Liver (tissue), 9 donors: ENCODE results near the gene ZDHHC14. TPM values are rescaled to one million over a fixed set of nuclear protein-coding genes. Genes with fewer than 3 reads are reported as not detected.

ENCODE experiments used
- DNase-seq: peaks from one replicate; pipeline ENCODE4 v3.0.0-alpha.2; 2017; ENCODE audit warnings: low spot score
- H3K27ac ChIP-seq, 2 donors: one replicate each; pipeline ENCODE4 v1.7.0; 2013; ENCODE audit warnings: inconsistent platforms in 2 of 2, low read length in 2 of 2, control low read depth in 1 of 2, low read depth in 1 of 2, mild to moderate bottlenecking in 1 of 2
- H3K27me3 ChIP-seq, 4 donors: one replicate each; pipeline versions ENCODE4 v1.6.1 to v1.7.0; 2013; ENCODE audit warnings: low read length in 3 of 4, inconsistent platforms in 1 of 4, mild to moderate bottlenecking in 1 of 4, moderate library complexity in 1 of 4; ENCODE audit not compliant: control insufficient read depth in 4 of 4, insufficient read depth in 4 of 4
- H3K36me3 ChIP-seq, 4 donors: one replicate each; pipeline versions ENCODE4 v1.6.1 to v1.7.0; 2013; ENCODE audit warnings: low read length in 3 of 4, mild to moderate bottlenecking in 3 of 4, low read depth in 1 of 4, moderate library complexity in 1 of 4; ENCODE audit not compliant: control insufficient read depth in 4 of 4, insufficient read depth in 3 of 4
- H3K4me1 ChIP-seq, 4 donors: one replicate each; pipeline versions ENCODE4 v1.6.1 to v1.7.0; 2013; ENCODE audit warnings: low read length in 3 of 4, mild to moderate bottlenecking in 3 of 4, moderate library complexity in 1 of 4; ENCODE audit not compliant: control insufficient read depth in 4 of 4, insufficient read depth in 4 of 4
- H3K4me3 ChIP-seq, 3 donors: one replicate each; pipeline versions ENCODE4 v1.6.1 to v1.7.0; 2013; ENCODE audit warnings: low read length in 3 of 3, control low read depth in 1 of 3, low read depth in 1 of 3, mild to moderate bottlenecking in 1 of 3
- H3K9ac ChIP-seq, 2 donors: one replicate each; pipeline ENCODE4 v1.7.0; 2013; ENCODE audit warnings: low read length in 2 of 2, mild to moderate bottlenecking in 2 of 2, moderate library complexity in 2 of 2, control low read depth in 1 of 2, low read depth in 1 of 2
- H3K9me3 ChIP-seq, 4 donors: one replicate each; pipeline versions ENCODE4 v1.6.1 to v1.7.0; 2013; ENCODE audit warnings: low read length in 3 of 4; ENCODE audit not compliant: control insufficient read depth in 4 of 4
- EGR1 ChIP-seq, 2 donors: IDR thresholded peaks; 2 replicates each; pipeline ENCODE4 v1.6.1; 2016 to 2018; ENCODE audit warnings: antibody characterized with exemption in 2 of 2, low read depth in 2 of 2
- FOXA1 ChIP-seq: IDR thresholded peaks from 2 replicates; pipeline ENCODE4 v1.6.1; 2016; ENCODE audit warnings: antibody characterized with exemption
- FOXA2 ChIP-seq: IDR thresholded peaks from 2 replicates; pipeline ENCODE4 v1.6.1; 2016; ENCODE audit warnings: antibody characterized with exemption
- GABPA ChIP-seq, 2 donors: IDR thresholded peaks in 1 of 2; conservative IDR thresholded peaks in 1 of 2; 2 replicates each; pipeline ENCODE4 v1.6.1; 2016; ENCODE audit warnings: antibody characterized with exemption in 2 of 2, mild to moderate bottlenecking in 1 of 2, moderate library complexity in 1 of 2
- HNF4A ChIP-seq, 2 donors: conservative IDR thresholded peaks; 2 replicates each; pipeline ENCODE4 v1.6.1; 2016; ENCODE audit warnings: antibody characterized with exemption in 2 of 2, mild to moderate bottlenecking in 2 of 2
- HNF4G ChIP-seq: IDR thresholded peaks from 2 replicates; pipeline ENCODE4 v1.6.1; 2016; ENCODE audit warnings: antibody characterized with exemption
- JUND ChIP-seq, 2 donors: IDR thresholded peaks; 2 replicates each; pipeline ENCODE4 v1.6.1; 2016; ENCODE audit warnings: antibody characterized with exemption in 2 of 2
- NR2F2 ChIP-seq: IDR thresholded peaks from 2 replicates; pipeline ENCODE4 v1.6.1; 2016; ENCODE audit warnings: antibody characterized with exemption
- RAD21 ChIP-seq, 2 donors: IDR thresholded peaks; 2 replicates each; pipeline ENCODE4 v1.6.1; 2016; ENCODE audit warnings: antibody characterized with exemption in 2 of 2, mild to moderate bottlenecking in 2 of 2
- RXRA ChIP-seq, 2 donors: IDR thresholded peaks; 2 replicates each; pipeline ENCODE4 v1.6.1; 2017 to 2018; ENCODE audit warnings: antibody characterized with exemption in 2 of 2, mild to moderate bottlenecking in 1 of 2
- SP1 ChIP-seq: IDR thresholded peaks from 2 replicates; pipeline ENCODE4 v1.6.1; 2018; ENCODE audit warnings: antibody characterized with exemption, mild to moderate bottlenecking
- TAF1 ChIP-seq: conservative IDR thresholded peaks from 2 replicates; pipeline ENCODE4 v1.6.1; 2016; ENCODE audit warnings: antibody characterized with exemption, mild to moderate bottlenecking
- YY1 ChIP-seq: IDR thresholded peaks from 2 replicates; pipeline ENCODE4 v1.6.1; 2016; ENCODE audit warnings: antibody characterized with exemption, mild to moderate bottlenecking
- WGBS: extraction: QIAGEN DNeasy Blood & Tissue Kit; methylation state at CpG from one replicate; pipeline ENCODE4 v1.1.7; 2013; 5-methylcytosine and 5-hydroxymethylcytosine counted together
- polyA plus RNA-seq, 2 donors: library from polyadenylated mRNA; stranded (reverse) in 1 of 2; unstranded in 1 of 2; fragments of 200-250 nt in 1 of 2; fragments of >200 nt in 1 of 2; fragmentation: Nextera tagmentation in 1 of 2; extraction: Ambion mirVana in 1 of 2; gene quantifications; one replicate each; pipeline versions ENCODE4 v1.2.1 to v1.2.3, GENCODE V29; 2013 to 2015
- total RNA-seq, 2 donors: library from RNA; depleted of rRNA; stranded (reverse); fragments of >200 nt; gene quantifications; one replicate each; pipeline ENCODE4 v1.2.3, GENCODE V29; 2014
- TF ChIP-seq, protein P1 (sequence below): IDR thresholded peaks from 2 replicates; pipeline ENCODE4 v1.6.1; 2016; ENCODE audit warnings: antibody characterized with exemption
- TF ChIP-seq, protein P2 (sequence below): IDR thresholded peaks from 2 replicates; pipeline ENCODE4 v1.6.1; 2016; ENCODE audit warnings: antibody characterized with exemption
- TF ChIP-seq, protein P3 (sequence below): IDR thresholded peaks from 2 replicates; pipeline ENCODE4 v1.6.1; 2016; ENCODE audit warnings: antibody characterized with exemption, mild to moderate bottlenecking
- TF ChIP-seq, protein P4 (sequence below): fragments of 150-350 bp; IDR thresholded peaks from 2 replicates; pipeline ENCODE4 v1.5.1; 2017; ENCODE audit warnings: improper control_type of control experiment, low read depth, low read length; ENCODE audit not compliant: missing input control
- TF ChIP-seq, protein P5 (sequence below): IDR thresholded peaks from 2 replicates; pipeline ENCODE4 v1.6.1; 2016; ENCODE audit warnings: antibody characterized with exemption
- donor health status: healthy.
- donor health status: healthy.
- donor health status: healthy.
- donor health status: healthy.
- donor health status: healthy.

ZDHHC14 gene
- total and polyA plus RNA-seq, 4 donors: 4.4 to 11.7 (median 8.4) TPM

DNA sequence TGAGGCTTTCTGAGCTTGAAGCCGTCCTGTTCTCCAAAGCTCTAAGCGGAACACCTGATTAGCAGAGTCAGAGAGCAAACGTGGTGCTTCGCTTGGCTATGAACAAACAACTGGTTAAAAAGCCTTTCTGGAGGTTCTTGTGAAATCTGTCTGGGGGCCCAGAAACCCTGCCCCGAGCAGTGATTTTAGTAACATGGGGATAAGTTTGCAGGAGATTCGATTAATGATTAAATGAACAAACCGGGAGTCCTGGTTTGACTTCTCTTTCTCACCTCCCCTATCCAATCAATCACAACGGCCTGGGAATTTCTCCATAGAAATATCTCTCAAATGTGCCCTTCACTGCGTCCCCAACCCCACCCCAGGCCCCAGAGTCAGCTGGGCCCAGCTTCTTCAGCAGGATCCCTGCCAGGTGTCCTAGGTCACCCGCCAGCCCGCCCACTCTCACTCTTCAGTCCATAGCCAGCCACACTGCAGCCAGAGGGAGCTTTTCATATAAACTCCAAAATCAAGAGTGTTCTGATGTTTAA, 43.6 kb downstream of the ZDHHC14 start:
- Histone ChIP-seq H3K27ac (peak overlapping the region; percentile 64 to 74), H3K9ac (no peak overlapping the region), H3K9me3 (no peaks in the 10 kb centered on the region), H3K36me3 (no peaks in the 10 kb centered on the region), H3K27me3 (no peaks in the 10 kb centered on the region), H3K4me1 (peaks cover 8 to 47% (median 40%) of the 10 kb centered on the region in 4 donors), H3K4me3 (peak overlapping the region in 1 of 3 donors; percentile 22)
- TF ChIP-seq RAD21 (IDR thresholded peaks at IDR 0.05) (peak; percentile 56 to 64), JUND (IDR thresholded peaks at IDR 0.05) (peak in 1 of 2 donors; percentile 71), YY1 (peak; percentile 71), HNF4G (peak; percentile 3), NR2F2 (no peak), HNF4A (conservative IDR thresholded peaks at IDR 0.05) (peak; percentile 74 to 79), SP1 (peak; percentile 93), FOXA2 (no peak), EGR1 (IDR thresholded peaks at IDR 0.05; ENCODE audit: low read depth in 2 of 2) (peak; percentile 91 to 92), GABPA (IDR thresholded peaks at IDR 0.05 in 1 of 2, conservative IDR thresholded peaks at IDR 0.05 in 1 of 2) (peak in 1 of 2 donors; percentile 15), FOXA1 (no peak), TAF1 (peak; percentile 51), RXRA (IDR thresholded peaks at IDR 0.05) (peak; percentile 93 to 94)
- TF ChIP-seq, protein P1, sequence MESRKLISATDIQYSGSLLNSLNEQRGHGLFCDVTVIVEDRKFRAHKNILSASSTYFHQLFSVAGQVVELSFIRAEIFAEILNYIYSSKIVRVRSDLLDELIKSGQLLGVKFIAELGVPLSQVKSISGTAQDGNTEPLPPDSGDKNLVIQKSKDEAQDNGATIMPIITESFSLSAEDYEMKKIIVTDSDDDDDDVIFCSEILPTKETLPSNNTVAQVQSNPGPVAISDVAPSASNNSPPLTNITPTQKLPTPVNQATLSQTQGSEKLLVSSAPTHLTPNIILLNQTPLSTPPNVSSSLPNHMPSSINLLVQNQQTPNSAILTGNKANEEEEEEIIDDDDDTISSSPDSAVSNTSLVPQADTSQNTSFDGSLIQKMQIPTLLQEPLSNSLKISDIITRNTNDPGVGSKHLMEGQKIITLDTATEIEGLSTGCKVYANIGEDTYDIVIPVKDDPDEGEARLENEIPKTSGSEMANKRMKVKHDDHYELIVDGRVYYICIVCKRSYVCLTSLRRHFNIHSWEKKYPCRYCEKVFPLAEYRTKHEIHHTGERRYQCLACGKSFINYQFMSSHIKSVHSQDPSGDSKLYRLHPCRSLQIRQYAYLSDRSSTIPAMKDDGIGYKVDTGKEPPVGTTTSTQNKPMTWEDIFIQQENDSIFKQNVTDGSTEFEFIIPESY: peak; percentile 80
- TF ChIP-seq, protein P2, sequence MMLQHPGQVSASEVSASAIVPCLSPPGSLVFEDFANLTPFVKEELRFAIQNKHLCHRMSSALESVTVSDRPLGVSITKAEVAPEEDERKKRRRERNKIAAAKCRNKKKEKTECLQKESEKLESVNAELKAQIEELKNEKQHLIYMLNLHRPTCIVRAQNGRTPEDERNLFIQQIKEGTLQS: peak; percentile 50
- TF ChIP-seq, protein P3, sequence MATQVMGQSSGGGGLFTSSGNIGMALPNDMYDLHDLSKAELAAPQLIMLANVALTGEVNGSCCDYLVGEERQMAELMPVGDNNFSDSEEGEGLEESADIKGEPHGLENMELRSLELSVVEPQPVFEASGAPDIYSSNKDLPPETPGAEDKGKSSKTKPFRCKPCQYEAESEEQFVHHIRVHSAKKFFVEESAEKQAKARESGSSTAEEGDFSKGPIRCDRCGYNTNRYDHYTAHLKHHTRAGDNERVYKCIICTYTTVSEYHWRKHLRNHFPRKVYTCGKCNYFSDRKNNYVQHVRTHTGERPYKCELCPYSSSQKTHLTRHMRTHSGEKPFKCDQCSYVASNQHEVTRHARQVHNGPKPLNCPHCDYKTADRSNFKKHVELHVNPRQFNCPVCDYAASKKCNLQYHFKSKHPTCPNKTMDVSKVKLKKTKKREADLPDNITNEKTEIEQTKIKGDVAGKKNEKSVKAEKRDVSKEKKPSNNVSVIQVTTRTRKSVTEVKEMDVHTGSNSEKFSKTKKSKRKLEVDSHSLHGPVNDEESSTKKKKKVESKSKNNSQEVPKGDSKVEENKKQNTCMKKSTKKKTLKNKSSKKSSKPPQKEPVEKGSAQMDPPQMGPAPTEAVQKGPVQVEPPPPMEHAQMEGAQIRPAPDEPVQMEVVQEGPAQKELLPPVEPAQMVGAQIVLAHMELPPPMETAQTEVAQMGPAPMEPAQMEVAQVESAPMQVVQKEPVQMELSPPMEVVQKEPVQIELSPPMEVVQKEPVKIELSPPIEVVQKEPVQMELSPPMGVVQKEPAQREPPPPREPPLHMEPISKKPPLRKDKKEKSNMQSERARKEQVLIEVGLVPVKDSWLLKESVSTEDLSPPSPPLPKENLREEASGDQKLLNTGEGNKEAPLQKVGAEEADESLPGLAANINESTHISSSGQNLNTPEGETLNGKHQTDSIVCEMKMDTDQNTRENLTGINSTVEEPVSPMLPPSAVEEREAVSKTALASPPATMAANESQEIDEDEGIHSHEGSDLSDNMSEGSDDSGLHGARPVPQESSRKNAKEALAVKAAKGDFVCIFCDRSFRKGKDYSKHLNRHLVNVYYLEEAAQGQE: peak; percentile 66
- TF ChIP-seq, protein P4, sequence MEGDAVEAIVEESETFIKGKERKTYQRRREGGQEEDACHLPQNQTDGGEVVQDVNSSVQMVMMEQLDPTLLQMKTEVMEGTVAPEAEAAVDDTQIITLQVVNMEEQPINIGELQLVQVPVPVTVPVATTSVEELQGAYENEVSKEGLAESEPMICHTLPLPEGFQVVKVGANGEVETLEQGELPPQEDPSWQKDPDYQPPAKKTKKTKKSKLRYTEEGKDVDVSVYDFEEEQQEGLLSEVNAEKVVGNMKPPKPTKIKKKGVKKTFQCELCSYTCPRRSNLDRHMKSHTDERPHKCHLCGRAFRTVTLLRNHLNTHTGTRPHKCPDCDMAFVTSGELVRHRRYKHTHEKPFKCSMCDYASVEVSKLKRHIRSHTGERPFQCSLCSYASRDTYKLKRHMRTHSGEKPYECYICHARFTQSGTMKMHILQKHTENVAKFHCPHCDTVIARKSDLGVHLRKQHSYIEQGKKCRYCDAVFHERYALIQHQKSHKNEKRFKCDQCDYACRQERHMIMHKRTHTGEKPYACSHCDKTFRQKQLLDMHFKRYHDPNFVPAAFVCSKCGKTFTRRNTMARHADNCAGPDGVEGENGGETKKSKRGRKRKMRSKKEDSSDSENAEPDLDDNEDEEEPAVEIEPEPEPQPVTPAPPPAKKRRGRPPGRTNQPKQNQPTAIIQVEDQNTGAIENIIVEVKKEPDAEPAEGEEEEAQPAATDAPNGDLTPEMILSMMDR: peak; percentile 31
- TF ChIP-seq, protein P5, sequence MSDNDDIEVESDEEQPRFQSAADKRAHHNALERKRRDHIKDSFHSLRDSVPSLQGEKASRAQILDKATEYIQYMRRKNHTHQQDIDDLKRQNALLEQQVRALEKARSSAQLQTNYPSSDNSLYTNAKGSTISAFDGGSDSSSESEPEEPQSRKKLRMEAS: peak; percentile 62
- WGBS: 32% methylated on average over 11 of the region's 11 CpGs
- peak; percentile 59 for DNase-seq
